ENCODE data around the gene EIF4G1.

The EIF4G1 gene

DNA sequence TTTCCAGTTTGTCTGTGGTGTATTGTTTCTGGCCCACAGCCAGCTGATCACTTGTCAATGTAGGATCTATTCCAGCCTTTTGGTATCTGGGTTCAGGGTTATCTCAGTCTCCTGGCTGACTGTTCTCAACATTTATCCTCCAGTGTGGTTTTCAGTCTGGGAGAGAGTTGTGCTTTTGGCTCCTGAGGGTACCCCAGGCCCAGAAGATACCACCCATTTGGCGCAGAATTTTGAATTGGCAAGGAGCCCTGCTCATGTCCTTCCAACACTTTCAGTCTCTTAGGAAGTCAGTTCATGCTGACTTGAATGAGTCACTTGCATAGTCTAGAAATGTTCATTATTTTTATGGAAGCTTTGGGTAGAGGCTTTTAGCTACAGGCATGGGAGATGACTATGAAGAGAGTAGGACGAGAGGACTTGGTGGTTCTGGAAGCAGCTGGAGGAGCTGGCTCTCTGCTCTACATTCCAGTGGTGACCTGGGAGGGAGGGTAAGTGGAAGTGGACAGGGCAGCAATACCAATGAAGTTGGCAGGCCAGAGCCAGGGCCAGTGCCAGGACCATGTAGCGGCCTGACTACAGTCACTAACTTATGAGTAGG, 54.3 kb downstream of the EIF4G1 start:
- no peak for DNase-seq (ENCODE audit: low read depth)

DNA sequence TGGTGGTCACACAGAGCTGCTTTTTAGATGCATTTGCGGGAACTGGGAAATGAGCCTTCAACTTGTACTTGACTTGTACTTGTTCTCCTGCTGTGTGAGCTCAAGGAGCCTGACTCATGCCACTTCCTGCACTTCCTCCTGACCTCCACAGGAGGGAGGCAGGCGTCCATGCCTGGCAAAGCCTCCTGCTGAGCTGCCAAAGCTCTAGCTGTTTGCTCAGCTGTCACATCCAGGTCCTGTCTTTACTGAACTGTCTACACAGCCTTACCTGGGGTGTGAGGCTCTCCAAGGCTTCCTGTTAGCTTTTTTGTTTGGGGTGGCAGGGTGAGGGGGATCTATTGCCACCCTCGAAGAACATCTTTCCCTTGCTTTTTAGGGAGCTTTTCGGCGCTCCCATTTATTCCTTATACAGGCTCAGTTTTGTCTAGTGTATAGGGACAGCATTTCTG, 57.2 kb downstream of the EIF4G1 start:
- DNase-seq (ENCODE audit: low read depth): peak; percentile 28

DNA sequence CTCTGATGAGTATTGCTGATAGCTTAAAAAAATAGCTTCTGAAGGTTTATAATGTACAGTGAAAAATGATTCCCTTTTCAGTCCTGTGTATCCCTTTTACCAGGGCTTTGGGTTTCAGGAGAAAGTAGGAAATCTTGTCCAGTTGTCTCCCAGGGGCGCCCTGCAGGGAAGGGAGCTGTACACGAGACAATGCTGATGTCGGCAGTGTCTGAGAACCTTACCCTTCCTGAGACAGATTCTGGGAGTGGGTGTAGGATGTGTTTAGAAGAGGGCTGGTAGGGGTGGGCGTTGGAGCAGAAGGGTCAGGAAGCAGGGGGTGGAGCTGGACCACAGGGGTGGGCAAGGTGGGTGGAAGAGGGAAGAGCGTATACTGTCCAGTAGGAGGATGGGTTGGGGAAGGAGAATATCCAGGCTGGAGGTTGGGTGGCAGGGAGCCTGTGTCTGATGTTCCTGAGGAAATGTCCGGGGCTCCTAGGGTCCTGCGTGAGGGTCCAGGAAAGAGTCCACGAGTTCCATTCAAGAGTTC, 58.0 kb downstream of the EIF4G1 start:
- no peak for DNase-seq (ENCODE audit: low read depth)

DNA sequence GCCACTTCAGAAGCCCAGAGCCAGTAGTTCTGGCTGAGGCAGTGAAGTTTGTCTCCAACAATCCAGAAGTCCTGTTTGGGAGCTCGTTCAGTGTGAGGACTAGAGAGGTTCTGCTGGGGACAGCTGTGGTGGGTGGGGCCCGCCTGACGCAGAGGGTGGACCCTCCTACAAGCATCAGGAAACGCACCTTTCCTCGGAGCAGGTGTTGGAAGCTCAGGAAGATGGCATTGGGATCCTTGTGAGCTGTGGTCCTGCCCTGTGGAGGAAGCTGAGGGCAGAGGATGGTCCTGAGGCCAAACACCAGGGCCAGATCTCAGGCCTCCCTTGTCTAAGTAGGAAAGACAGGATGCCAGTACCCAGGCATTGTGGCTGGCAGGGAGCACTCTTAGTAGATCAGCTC, 58.5 kb downstream of the EIF4G1 start:
- DNase-seq (ENCODE audit: low read depth): no peak

DNA sequence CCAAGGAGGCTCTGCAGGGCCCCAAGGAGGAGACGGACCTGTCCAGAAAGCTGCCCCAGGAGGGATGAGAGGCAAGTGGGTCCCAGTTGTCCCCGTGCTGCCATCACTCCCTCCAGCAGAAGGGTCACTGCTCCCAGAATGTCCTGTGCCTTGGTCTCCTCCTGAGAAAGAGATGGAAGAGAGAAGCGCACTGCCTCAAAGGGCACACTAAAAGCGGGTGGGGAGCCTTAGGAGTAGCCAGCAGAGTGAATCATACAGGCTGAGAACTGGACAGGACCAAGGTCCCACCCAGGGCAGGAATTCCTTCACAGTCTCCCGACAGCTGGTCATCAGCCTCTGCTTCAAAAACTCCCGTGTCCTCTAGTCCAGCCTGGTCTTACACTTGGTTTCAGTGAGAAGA, 59.0 kb downstream of the EIF4G1 start:
- DNase-seq (ENCODE audit: low read depth): no peak

DNA sequence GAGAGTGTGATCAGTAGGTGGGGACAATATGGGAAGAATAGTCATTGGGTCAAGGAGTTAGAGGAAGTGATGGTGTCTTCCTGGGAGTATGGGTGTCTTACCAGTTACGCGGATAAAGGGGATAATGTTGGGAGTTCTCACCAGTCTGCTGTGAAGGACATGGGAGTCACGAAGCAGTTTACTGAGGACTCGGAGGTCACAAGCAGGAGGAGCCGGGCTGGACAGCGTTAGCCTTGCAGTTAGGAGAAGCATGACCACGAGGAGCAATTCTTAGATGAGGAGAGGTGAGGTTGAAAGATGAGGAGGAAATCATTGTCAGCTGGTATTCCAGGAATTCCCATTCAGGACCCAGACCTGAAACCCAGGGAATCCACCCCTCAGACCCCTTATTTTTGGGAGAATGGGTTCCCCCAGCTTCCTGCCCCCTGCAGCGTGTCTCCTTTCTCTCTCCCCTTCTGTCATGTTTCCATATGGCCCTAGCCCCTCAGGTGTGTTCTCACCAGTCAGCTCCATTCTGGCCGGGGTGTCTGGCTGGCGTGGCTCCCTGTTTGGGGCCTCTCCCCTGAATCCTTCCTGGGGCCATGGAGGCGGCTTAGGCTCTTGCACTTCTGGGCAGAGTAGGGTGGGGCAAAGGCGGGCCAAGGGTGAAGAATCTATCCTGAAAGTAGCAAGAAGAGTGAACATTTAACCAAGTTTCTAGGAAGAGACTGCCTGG, 61.5 kb downstream of the EIF4G1 start:
- no peak for DNase-seq (ENCODE audit: low read depth)

- DNase-seq (ENCODE audit: low read depth): no peak
These were observed 63.0 kb downstream of the EIF4G1 start for GRCh38 chr3:184377374-184377773.

- no peak for DNase-seq (ENCODE audit: low read depth)
These were observed 63.6 kb downstream of the EIF4G1 start, which contains the start of gene THPO for GRCh38 chr3:184377882-184378445. Gene THPO (minus strand): TSS chr3:184378207. CDS start chr3:184376259, 1,948 bp downstream.

GRCh38 chr3:184378651-184379357, 64.4 kb downstream of the EIF4G1 start:
- DNase-seq (ENCODE audit: low read depth): no peak

GRCh38 chr3:184379358-184380184, 65.2 kb downstream of the EIF4G1 start, which contains the start of gene CHRD:
Gene CHRD (plus strand): TSS chr3:184380054. CDS start chr3:184380319, 265 bp downstream.
- DNase-seq (ENCODE audit: low read depth): no peak

GRCh38 chr3:184380185-184380626, 65.8 kb downstream of the EIF4G1 start:
- DNase-seq (ENCODE audit: low read depth): no peak

- DNase-seq (ENCODE audit: low read depth): no peak
These were observed 66.3 kb downstream of the EIF4G1 start for GRCh38 chr3:184380627-184381260.

- DNase-seq (ENCODE audit: low read depth): no peak
These were observed 67.1 kb downstream of the EIF4G1 start for GRCh38 chr3:184381261-184382224.

- DNase-seq (ENCODE audit: low read depth): no peak
These were observed 68.1 kb downstream of the EIF4G1 start for GRCh38 chr3:184382326-184383032.

GRCh38 chr3:184383033-184383740, 68.8 kb downstream of the EIF4G1 start:
- no peak for DNase-seq (ENCODE audit: low read depth)

DNA sequence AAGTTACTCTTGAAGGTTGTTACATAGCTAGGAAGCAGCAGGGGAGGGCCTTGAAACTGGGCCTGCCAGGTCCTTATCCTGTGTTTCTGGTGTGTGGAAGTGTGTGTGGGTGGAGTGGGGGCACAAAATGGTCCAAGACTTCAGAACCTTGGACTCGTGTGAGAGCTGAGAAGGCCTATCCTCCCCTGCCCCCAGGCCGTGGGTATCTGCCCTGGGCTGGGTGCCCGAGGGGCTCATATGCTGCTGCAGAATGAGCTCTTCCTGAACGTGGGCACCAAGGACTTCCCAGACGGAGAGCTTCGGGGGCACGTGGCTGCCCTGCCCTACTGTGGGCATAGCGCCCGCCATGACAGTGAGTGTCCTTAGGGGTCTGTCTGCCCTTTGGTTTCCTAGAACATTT, 69.9 kb downstream of the EIF4G1 start:
- no peak for DNase-seq (ENCODE audit: low read depth)
